Measurements from ENCODE around the gene SH2B3.
A peak's percentile ranks its signal among the peaks of the same experiment; 100 is the strongest.

The SH2B3 gene

DNA sequence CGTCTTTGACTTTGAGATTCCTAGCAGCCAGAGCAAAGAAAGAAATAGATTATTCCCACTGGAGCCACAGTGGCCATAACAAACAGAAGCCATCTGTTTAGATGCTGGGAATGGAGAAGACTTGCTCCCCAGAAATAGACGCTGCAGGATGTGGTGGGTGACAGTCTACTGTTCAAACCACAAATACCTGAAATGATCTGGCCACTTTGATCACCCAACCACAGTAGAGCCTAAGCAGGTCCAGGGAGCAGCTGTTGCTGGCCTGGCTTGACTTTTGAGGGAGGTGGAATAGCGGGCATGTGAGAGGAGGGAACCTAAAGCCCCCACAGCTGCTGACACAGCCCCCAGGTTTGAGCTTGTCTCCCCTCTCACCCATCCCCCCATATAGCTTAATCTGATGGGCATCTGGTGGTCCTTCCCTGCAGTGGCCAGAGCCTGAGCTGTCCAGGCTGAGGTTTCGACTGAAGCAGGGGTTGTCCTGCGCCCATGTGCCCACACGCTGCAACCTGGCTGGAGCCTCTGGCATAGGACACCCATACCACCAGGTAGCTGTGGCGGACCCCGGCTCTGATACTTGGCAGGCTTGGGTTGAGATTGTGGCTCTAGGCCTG is 38.7 kb downstream of the SH2B3 start:
- no peak for TF ChIP-seq CTCF (conservative IDR thresholded peaks at IDR 0.05; ENCODE audit: control insufficient read depth, insufficient read depth, low read depth, low read length)
- no peak for DNase-seq (ENCODE audit: low read depth)
- H3K4me3 ChIP-seq (ENCODE audit: control insufficient read depth, low read depth, low read length) = no peak overlapping the region

DNA sequence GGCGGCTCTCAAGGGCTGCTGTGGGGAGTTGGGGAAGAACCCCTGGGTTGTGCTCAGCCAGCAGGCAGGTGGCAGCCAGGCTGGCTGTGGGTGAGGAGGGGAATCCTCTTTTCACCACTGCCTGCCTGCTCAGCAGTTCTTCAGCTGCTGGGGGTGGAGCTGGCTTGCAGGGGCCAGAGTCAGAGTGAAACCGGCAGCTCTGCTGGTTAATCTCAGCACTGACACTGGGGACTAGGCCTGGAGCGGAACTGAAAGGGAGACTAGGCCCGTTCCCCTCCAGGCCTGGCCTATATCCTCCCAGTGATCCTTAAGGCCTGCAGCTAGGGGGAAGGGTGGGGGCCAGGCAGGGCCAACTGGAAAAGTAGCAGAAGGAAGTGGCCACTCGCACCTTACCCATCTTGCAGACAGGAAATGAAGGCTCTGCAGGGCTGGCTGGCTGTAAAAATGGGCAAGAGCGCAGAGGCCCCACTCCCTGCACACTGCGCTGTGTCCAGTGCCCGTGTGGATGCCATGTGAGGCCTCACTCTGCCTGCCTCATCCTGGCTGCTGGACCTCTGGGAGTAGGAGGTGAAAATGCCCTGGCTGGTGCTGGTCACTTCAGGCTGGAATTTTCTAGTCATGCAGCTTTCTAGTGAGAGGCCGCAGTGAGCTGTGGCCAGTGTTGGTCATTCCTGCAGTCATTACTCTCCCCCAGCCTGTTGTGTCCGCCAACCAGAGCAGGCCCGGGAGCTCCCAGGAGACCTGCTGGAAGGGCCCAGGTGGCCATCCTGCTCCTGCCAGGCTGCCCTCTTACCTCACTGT is 39.4 kb downstream of the SH2B3 start:
- no peak overlapping the region for H3K4me3 ChIP-seq (ENCODE audit: control insufficient read depth, low read depth, low read length)
- TF ChIP-seq CTCF (conservative IDR thresholded peaks at IDR 0.05; ENCODE audit: control insufficient read depth, insufficient read depth, low read depth, low read length) = no peak
- no peak for DNase-seq (ENCODE audit: low read depth)

DNA sequence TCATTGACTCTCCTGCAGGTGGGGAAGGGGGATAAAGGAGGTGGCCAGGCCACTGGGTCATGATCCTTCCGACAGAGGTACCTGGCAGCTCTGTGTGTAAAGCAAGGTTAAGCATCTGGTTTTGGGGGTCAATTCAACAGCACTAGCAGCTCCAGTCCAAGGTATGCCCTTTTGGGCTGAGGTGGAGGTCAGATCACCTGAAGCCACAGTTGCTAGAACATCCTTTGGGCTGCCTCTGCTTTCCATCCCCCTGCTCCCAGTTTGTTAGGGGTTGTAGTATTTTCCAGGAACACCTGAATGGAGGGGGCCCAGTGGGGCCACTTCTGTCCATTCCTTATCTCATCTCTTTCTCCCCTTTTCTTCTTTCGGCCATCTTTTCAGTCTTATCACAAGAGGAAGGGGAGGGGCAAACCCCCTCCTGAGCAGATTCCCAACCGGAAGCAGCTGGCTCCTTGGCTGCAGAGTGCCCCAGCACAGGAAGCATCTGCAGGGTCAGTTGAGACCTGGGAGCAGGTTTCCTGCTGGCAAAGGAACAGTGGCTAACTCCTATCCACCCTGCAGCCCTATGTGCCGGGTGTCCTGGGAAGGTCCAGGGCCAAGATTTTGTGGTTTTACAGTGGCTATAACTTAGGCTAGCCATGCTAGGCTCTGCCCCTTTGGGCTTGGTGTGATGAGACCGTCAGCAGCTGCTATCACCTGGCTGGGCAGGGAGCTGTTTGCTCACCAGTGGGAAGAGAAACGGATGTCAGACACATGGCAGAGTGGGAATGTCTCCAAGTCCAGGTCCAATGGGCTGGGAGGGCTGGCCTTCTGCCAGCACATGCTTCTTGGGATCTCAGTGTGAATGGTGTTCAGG is 40.2 kb downstream of the SH2B3 start:
- H3K4me3 ChIP-seq (ENCODE audit: control insufficient read depth, low read depth, low read length) = no peak overlapping the region
- peak; percentile 62 for DNase-seq (ENCODE audit: low read depth)
- TF ChIP-seq CTCF (conservative IDR thresholded peaks at IDR 0.05; ENCODE audit: control insufficient read depth, insufficient read depth, low read depth, low read length) = no peak

DNA sequence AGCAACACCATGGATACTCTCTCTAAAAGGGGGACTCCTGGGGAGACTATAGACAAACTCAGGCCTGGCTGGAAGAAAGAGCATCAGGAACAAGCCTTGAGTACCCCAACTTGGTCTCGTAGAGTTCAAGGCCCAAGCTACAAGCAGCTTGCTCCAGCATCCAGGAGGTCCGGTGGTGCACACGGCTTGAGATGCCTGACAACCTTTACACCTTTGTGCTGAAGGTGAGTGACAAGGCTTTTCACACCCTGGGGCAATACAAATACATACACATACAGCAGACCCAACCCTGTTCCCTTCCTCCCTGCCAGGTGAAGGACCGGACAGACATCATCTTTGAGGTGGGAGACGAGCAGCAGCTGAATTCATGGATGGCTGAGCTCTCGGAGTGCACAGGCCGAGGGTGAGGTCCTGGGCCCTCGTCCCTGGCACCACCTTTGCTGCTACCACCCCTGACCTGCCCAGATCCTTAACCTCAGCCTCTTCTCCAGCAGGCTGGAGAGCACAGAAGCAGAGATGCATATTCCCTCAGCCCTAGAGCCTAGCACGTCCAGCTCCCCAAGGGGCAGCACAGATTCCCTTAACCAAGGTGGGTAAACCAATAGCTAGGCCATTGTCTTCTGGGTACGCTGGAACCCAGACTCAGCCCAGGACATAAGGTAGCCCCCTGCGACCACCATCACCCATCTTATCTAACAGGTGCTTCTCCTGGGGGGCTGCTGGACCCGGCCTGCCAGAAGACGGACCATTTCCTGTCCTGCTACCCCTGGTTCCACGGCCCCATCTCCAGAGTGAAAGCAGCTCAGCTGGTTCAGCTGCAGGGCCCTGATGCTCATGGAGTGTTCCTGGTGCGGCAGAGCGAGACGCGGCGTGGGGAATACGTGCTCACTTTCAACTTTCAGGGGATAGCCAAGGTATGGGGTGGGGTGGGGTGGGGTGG is 41.2 kb downstream of the SH2B3 start:
- no peak overlapping the region for H3K4me3 ChIP-seq (ENCODE audit: control insufficient read depth, low read depth, low read length)
- no peak for TF ChIP-seq CTCF (conservative IDR thresholded peaks at IDR 0.05; ENCODE audit: control insufficient read depth, insufficient read depth, low read depth, low read length)
- no peak for DNase-seq (ENCODE audit: low read depth)

- no peak overlapping the region for H3K4me3 ChIP-seq (ENCODE audit: control insufficient read depth, low read depth, low read length)
- DNase-seq (ENCODE audit: low read depth) = no peak
- TF ChIP-seq CTCF (conservative IDR thresholded peaks at IDR 0.05; ENCODE audit: control insufficient read depth, insufficient read depth, low read depth, low read length) = no peak
Observed at GRCh38 chr12:111447571-111448265, 42.0 kb downstream of the SH2B3 start.
